22Rv1 (cell line): ENCODE data around the gene STK16.

Source experiments
- CTCF ChIP-seq: fragments of 450-650 bp; IDR thresholded peaks from 2 replicates; pipeline ENCODE4 v1.5.1; 2017; ENCODE audit warnings: mild to moderate bottlenecking
- ZFX ChIP-seq: fragments of 450-650 bp; IDR thresholded peaks from 2 replicates; pipeline ENCODE4 v1.6.1; 2017; ENCODE audit warnings: antibody characterized with exemption, borderline replicate concordance

- TF ChIP-seq CTCF: no peak
- TF ChIP-seq ZFX: no peak
Measured at GRCh38 chr2:219244789-219245147, 511 bp upstream of the STK16 start.
